Gastroesophageal sphincter (tissue), 3 donors: ENCODE results near the gene CMTM8.

ENCODE experiments used
- CTCF ChIP-seq, 4 experiments: fragments of 200-600 bp in 2 of 4; fragments of 450-650 bp in 2 of 4; sonication (generic) in 1 of 4; IDR thresholded peaks; one replicate each; pipeline ENCODE4 v1.5.1; 2017 to 2019; ENCODE audit warnings: antibody characterized with exemption in 4 of 4, mild to moderate bottlenecking in 2 of 4, moderate library complexity in 2 of 4
- POLR2AphosphoS5 ChIP-seq: sonication (generic); formaldehyde crosslinking; IDR thresholded peaks from one replicate; pipeline ENCODE4 v1.6.1; 2017; ENCODE audit warnings: antibody characterized with exemption

- no peak for TF ChIP-seq CTCF (IDR thresholded peaks at IDR 0.05)
- TF ChIP-seq POLR2AphosphoS5: no peak
Observed at GRCh38 chr3:32297366-32297765, 58.9 kb downstream of the CMTM8 start.
